Panc1 (cell line): ENCODE measurements around the gene MAK. TPM values are rescaled to one million over a fixed set of nuclear protein-coding genes. Genes with fewer than 3 reads are reported as not detected.

Experiments used
- ATAC-seq: fragments of 200-7000 bp; cut with Tn5 transposase; 2 replicates; pipeline ENCODE4 v1.9.1; 2020; ENCODE audit warnings: mild to moderate bottlenecking, moderate library complexity
- BruUV-seq: library from RNA; stranded (reverse); fragments of 400-500 nt; replicated peaks from 2 replicates; lab custom pipeline; 2021; lab: Mats Ljungman, UMichigan
- CTCF ChIA-PET: fragments of 300-600 bp; sonication (Branson Sonifier 250); formaldehyde crosslinking; loops from one replicate; lab custom pipeline; 2022; ENCODE audit warnings: antibody characterized with exemption; lab: Charles Lee
- POLR2A ChIA-PET: fragments of 300-600 bp; sonication (Branson Sonifier 250); formaldehyde crosslinking; loops from one replicate; lab custom pipeline; 2022; ENCODE audit warnings: antibody characterized with exemption; lab: Charles Lee
- DNase-seq: peaks from one replicate; pipeline ENCODE4 v3.0.0-alpha.2; 2010; ENCODE audit warnings: low read depth, low spot score
- H3K27ac ChIP-seq: 2 replicates; pipeline ENCODE4 v1.5.1; 2011; ENCODE audit warnings: mild to moderate bottlenecking, low read length, inconsistent platforms
- H3K27me3 ChIP-seq: fragments of 200-500 bp; sonication (Bioruptor generic); 2 replicates; pipeline ENCODE4 v1.6.0; 2014; ENCODE audit warnings: low read length, inconsistent platforms; ENCODE audit not compliant: control insufficient read depth, insufficient read depth
- H3K36me3 ChIP-seq: fragments of 200-500 bp; sonication (Bioruptor generic); 2 replicates; pipeline ENCODE4 v1.5.1; 2014; ENCODE audit warnings: inconsistent platforms, mild to moderate bottlenecking, low read length, moderate library complexity; ENCODE audit not compliant: control insufficient read depth, insufficient read depth
- H3K4me1 ChIP-seq: 2 replicates; pipeline ENCODE4 v1.5.1; 2011; ENCODE audit warnings: inconsistent platforms, mild to moderate bottlenecking, low read length, moderate library complexity; ENCODE audit not compliant: control insufficient read depth, insufficient read depth
- H3K4me3 ChIP-seq, 2 experiments: 2 replicates each; pipeline ENCODE4 v1.5.1; 2011 to 2012; ENCODE audit warnings: low read depth in 2 of 2, low read length in 2 of 2, mild to moderate bottlenecking in 2 of 2, inconsistent platforms in 1 of 2, moderate library complexity in 1 of 2
- H3K9me3 ChIP-seq: fragments of 200-500 bp; sonication (Bioruptor generic); 2 replicates; pipeline ENCODE4 v1.5.1; 2014; ENCODE audit warnings: low read depth, mild to moderate bottlenecking, inconsistent platforms, low read length, moderate library complexity; ENCODE audit not compliant: control insufficient read depth, insufficient read depth
- CTCF ChIP-seq: fragments of 450-650 bp; IDR thresholded peaks from 2 replicates; pipeline ENCODE4 v1.5.1; 2017; ENCODE audit warnings: mild to moderate bottlenecking
- POLR2AphosphoS5 ChIP-seq: IDR thresholded peaks from 2 replicates; pipeline ENCODE4 v1.6.1; 2012; ENCODE audit warnings: mild to moderate bottlenecking, low read depth, low read length, moderate library complexity
- REST ChIP-seq, 2 experiments: IDR thresholded peaks; 2 replicates each; pipeline ENCODE4 v1.6.1; 2011 to 2012; ENCODE audit warnings: low read depth in 2 of 2, control low read depth in 1 of 2, low read length in 1 of 2, mild to moderate bottlenecking in 1 of 2, moderate library complexity in 1 of 2; ENCODE audit not compliant: insufficient read depth in 1 of 2
- SIN3A ChIP-seq: IDR thresholded peaks from 2 replicates; pipeline ENCODE4 v1.6.1; 2012; ENCODE audit warnings: low read depth, mild to moderate bottlenecking, low read length, moderate library complexity, borderline replicate concordance; ENCODE audit not compliant: insufficient read depth
- TCF7L2 ChIP-seq: IDR thresholded peaks from 2 replicates; pipeline ENCODE4 v1.6.1; 2011; ENCODE audit warnings: mild to moderate bottlenecking, low read depth, low read length, inconsistent platforms
- in situ Hi-C: cut with HindIII; loops from 2 replicates; pipeline ENCODE4 v1.10.0; 2016; ENCODE audit warnings: low sequenced_read_pairs, low pct_unique_long_range_greater_than_20kb
- intact Hi-C: fragments of 100-400 bp; cut with micrococcal nuclease; formaldehyde crosslinking; loops from one replicate; pipeline ENCODE4 v1.10.0; 2022; ENCODE audit not compliant: unreplicated experiment
- total RNA-seq: library from RNA; stranded (reverse); gene quantifications from one replicate; pipeline ENCODE4 v1.2.1, GENCODE V29; 2021; ENCODE audit not compliant: unreplicated experiment

Gene MAK
- total RNA-seq, 1 experiment from 2014 or later, result 0.21 TPM

GRCh38 chr6:10843554-10843953, 5.2 kb upstream of the MAK start:
- in situ Hi-C loops, result no loop called here
- TF ChIP-seq CTCF (no peak), SIN3A (no peak), POLR2AphosphoS5 (no peak), REST (IDR thresholded peaks at IDR 0.05; ENCODE audit: insufficient read depth in 1 of 2, low read depth in 2 of 2, low read length in 1 of 2) (no peak), TCF7L2 (no peak)
- POLR2A ChIA-PET, result interaction anchor here (0.7 kb wide), 1 partner anchor 18 kb away, joined by 4 read pairs; no protein-coding TSS in a partner anchor

DNA sequence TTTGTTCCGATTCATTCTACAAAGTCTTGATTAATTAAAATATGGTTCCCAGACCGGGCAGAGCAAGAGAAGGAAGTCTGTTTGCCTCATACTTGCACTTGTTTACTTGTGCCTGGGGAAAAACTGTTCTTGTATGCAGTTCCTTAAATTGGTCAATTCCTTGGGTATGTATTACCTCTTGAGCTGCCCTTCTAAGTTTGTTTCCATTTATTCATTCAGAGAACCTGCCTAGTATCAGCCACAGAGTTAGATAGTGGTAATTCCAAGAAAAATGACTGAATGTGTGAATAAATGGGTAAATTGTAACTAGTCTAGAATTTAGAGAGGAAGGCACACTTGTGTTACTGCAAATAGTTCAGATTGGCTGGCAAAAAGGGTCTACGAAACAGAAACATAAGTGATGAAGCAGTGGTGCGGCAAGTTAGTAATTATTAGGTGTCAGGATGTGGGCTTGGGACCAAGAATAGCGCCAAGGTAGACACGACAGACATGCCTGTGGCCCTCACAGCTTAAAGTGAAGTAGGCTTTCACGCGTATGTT, 525 bp upstream of the MAK start:
- intact Hi-C loops (no loop called here), in situ Hi-C loops (no loop called here)
- no peaks in the 10 kb centered on the region for H3K36me3 ChIP-seq
- peaks cover 4% of the 10 kb centered on the region; the same call in 1 of the 2 replicates for H3K4me1 ChIP-seq
- TF ChIP-seq CTCF (no peak), SIN3A (no peak), TCF7L2 (no peak), REST (IDR thresholded peaks at IDR 0.05; ENCODE audit: insufficient read depth in 1 of 2, low read depth in 2 of 2, low read length in 1 of 2) (no peak), POLR2AphosphoS5 (no peak)
- peak overlapping the region; percentile 86 to 92 for H3K4me3 ChIP-seq
- H3K27me3 ChIP-seq, result no peaks in the 10 kb centered on the region
- H3K9me3 ChIP-seq, result no peaks in the 10 kb centered on the region; the same call in 1 of the 2 replicates
- peak overlapping the region; percentile 75 for H3K27ac ChIP-seq
- ChIA-PET POLR2A (interaction anchor here (0.6 kb wide), 1 partner anchor 315 kb away, joined by 3 read pairs; no protein-coding TSS in a partner anchor), CTCF (interaction anchor here (1.0 kb wide), 1 partner anchor 230 kb away, joined by 3 read pairs; no protein-coding TSS in a partner anchor)
- ATAC-seq, result peak; percentile 14
- no peak for DNase-seq
- BruUV-seq, result no TSS peak

More at GRCh38 chr6:10843554-10843953, 5.2 kb upstream of the MAK start:
- no peaks in the 10 kb centered on the region; the same call in 1 of the 2 replicates for H3K9me3 ChIP-seq
- intact Hi-C loops, result no loop called here
- no peaks in the 10 kb centered on the region for H3K4me1 ChIP-seq
- BruUV-seq, result no TSS peak
- CTCF ChIA-PET, result no interaction called here
- no peaks in the 10 kb centered on the region for H3K27me3 ChIP-seq
- H3K4me3 ChIP-seq, result no peak overlapping the region
- DNase-seq (no peak), ATAC-seq (no peak)
- no peak overlapping the region for H3K27ac ChIP-seq
- H3K36me3 ChIP-seq, result no peaks in the 10 kb centered on the region
